Measurements from ENCODE around the gene TOR4A. TPM values are rescaled to one million over a fixed set of nuclear protein-coding genes. Genes with fewer than 3 reads are reported as not detected.

TOR4A gene
- 14.9 and 27.1 TPM in 2 replicates for total RNA-seq

GRCh38 chr9:137277329-137278041 lies at the start of gene TOR4A:
Gene TOR4A (plus strand): TSS chr9:137277726. CDS start chr9:137278690, 964 bp downstream.

GRCh38 chr9:137230705-137231371 lies 46.7 kb upstream of the TOR4A start, which contains the start of gene SLC34A3:
Gene SLC34A3 (plus strand): TSS chr9:137230901. CDS start chr9:137231703, 802 bp downstream.

GRCh38 chr9:137240841-137241489 lies 36.6 kb upstream of the TOR4A start, which contains the start of gene TUBB4B:
Gene TUBB4B (plus strand): TSS chr9:137241287. CDS start chr9:137241361, 74 bp downstream.

GRCh38 chr9:137251194-137251461 lies 26.4 kb upstream of the TOR4A start, which contains the start of gene STPG3:
Gene STPG3 (plus strand): TSS chr9:137251286. CDS start chr9:137251287, 1 bp downstream.

GRCh38 chr9:137254624-137255447 lies 22.7 kb upstream of the TOR4A start, which contains the start of gene NELFB:
Gene NELFB (plus strand): TSS chr9:137255327.

GRCh38 chr9:137302118-137302448 lies 24.6 kb downstream of the TOR4A start, which contains the start of gene NRARP:
Gene NRARP (minus strand): TSS chr9:137302271. CDS start chr9:137301928, 343 bp downstream.

Other genes starting within 250 kb of the TOR4A start
- 5.0 and 29.3 TPM in 2 replicates for gene ABCA2, start 249.5 kb upstream of the TOR4A start, total RNA-seq
- not detected in 2 replicates for gene FUT7, start 245.6 kb upstream of the TOR4A start, total RNA-seq
- 29.6 and 30.9 TPM in 2 replicates for gene NPDC1, start 231.5 kb upstream of the TOR4A start, total RNA-seq
- under 0.01 TPM in 1 of 2 replicates, not detected in the other for gene ENTPD2, start 223.7 kb upstream of the TOR4A start, total RNA-seq
- gene SAPCD2, start 207.2 kb upstream of the TOR4A start, total RNA-seq: 8.8 and 13.6 TPM in 2 replicates
- gene UAP1L1, start 200.2 kb upstream of the TOR4A start, total RNA-seq: 12.1 and 23.3 TPM in 2 replicates
- 58.6 and 66.0 TPM in 2 replicates for gene MAN1B1, start 190.7 kb upstream of the TOR4A start, total RNA-seq
- gene DPP7, start 163.0 kb upstream of the TOR4A start, total RNA-seq: 77.9 and 85.8 TPM in 2 replicates
- gene GRIN1, start 138.6 kb upstream of the TOR4A start, total RNA-seq: under 0.01 and 0.06 TPM in 2 replicates
- gene LRRC26, start 107.7 kb upstream of the TOR4A start, total RNA-seq: not detected in 2 replicates
- not detected in 2 replicates for gene TMEM210, start 105.7 kb upstream of the TOR4A start, total RNA-seq
- 21.0 and 37.3 TPM in 2 replicates for gene ANAPC2, start 89.2 kb upstream of the TOR4A start, total RNA-seq
- 96.5 and 111 TPM in 2 replicates for gene SSNA1, start 89.0 kb upstream of the TOR4A start, total RNA-seq
- 3.2 and 3.4 TPM in 2 replicates for gene TPRN, start 77.0 kb upstream of the TOR4A start, total RNA-seq
- 17.2 and 23.9 TPM in 2 replicates for gene TMEM203, start 72.1 kb upstream of the TOR4A start, total RNA-seq
- gene NDOR1, start 72.0 kb upstream of the TOR4A start, total RNA-seq: 2.3 and 3.3 TPM in 2 replicates
- gene RNF208, start 55.5 kb upstream of the TOR4A start, total RNA-seq: 0.16 and 0.31 TPM in 2 replicates
- 0.16 TPM in 1 of 2 replicates, not detected in the other for gene CYSRT1, start 52.6 kb upstream of the TOR4A start, total RNA-seq
- not detected in 2 replicates for gene RNF224, start 50.2 kb upstream of the TOR4A start, total RNA-seq
- gene SLC34A3, start 46.8 kb upstream of the TOR4A start, total RNA-seq: not detected in 2 replicates
- gene TUBB4B, start 36.4 kb upstream of the TOR4A start, total RNA-seq: 196 and 202 TPM in 2 replicates
- gene STPG3, start 26.4 kb upstream of the TOR4A start, total RNA-seq: not detected in 2 replicates
- gene NELFB, start 22.4 kb upstream of the TOR4A start, total RNA-seq: 63.6 and 66.1 TPM in 2 replicates
- 28.1 and 30.0 TPM in 2 replicates for gene NRARP, start 24.5 kb downstream of the TOR4A start, total RNA-seq
- gene EXD3, start 145.4 kb downstream of the TOR4A start, total RNA-seq: 18.0 and 25.7 TPM in 2 replicates
- 0.97 and 2.1 TPM in 2 replicates for gene NOXA1, start 145.7 kb downstream of the TOR4A start, total RNA-seq
- 0.06 and 0.16 TPM in 2 replicates for gene ENTPD8, start 163.6 kb downstream of the TOR4A start, total RNA-seq
- gene NSMF, start 181.6 kb downstream of the TOR4A start, total RNA-seq: 11.0 and 20.5 TPM in 2 replicates